Stimulated activated CD4-positive, alpha-beta T cell treated with anti-CD3 and anti-CD28 coated beads, Interleukin-12 subunit alpha, Interleukin-12 subunit beta, amount 100 ng/mL, for 24 hours (primary cell): ENCODE results near the gene ADAM17.

ENCODE experiments used
- DNase-seq, 2 experiments: peaks; one replicate each; pipeline ENCODE4 v3.0.0-alpha.2; 2020; ENCODE audit warnings: low read depth in 2 of 2

Gene ADAM17

DNA sequence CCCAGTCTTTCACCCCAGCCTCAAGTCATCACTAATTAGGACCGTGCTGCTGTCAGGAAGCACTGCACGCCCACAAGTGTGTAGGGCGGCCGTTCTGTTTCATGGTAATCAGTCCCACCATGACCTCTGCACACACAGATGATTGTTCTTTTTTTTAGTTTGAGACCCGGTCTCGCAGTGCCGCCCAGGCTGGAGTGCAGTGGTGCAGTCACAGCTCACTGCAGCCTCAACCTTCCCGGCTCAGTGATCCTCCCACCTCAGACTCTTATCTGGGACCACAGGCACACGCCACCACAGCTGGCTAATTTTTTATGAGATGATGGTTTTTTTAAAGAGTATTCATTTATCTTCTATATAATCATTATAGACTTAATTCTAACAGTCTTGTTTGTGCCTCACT is 83.1 kb downstream of the ADAM17 start:
- no peak for DNase-seq

DNA sequence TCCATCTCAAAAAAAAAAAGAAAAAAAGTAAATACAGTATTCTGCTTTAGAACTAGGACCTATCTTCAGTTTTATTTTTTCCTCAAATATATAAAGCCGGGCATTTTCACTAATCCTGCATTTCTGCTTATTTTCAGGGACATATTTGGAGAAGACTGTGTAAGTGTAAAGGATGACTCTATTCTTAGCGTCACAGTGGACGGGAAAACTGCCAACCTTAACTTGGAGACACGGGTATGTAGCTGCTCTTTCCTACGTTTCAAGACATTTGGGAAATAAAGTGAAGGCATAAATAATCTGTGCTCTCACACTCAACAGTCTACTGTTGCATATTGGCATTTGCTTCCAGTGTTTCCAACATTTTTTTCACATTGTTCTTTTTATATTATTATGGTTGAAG is 84.4 kb downstream of the ADAM17 start:
- DNase-seq, result no peak

DNA sequence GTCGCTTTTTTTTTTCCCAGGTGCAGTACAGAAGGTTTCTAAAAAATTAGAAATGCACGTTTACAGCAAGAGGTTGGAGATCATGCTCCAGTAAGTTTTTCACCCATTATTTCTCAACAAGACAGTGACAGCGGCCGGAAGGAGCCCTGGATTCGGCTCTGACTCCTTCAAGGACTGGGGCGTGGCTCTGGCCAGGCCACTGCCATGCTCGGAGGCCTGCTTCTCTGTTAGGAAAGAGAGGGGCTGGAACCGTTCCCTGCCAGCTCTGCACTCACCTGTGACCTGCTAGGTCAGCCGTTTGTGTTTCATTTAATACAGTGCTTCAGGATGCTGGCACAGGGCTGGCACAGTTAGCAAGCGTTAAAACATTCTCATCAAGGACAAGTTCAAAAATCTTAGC is 87.9 kb downstream of the ADAM17 start:
- DNase-seq, result no peak

DNA sequence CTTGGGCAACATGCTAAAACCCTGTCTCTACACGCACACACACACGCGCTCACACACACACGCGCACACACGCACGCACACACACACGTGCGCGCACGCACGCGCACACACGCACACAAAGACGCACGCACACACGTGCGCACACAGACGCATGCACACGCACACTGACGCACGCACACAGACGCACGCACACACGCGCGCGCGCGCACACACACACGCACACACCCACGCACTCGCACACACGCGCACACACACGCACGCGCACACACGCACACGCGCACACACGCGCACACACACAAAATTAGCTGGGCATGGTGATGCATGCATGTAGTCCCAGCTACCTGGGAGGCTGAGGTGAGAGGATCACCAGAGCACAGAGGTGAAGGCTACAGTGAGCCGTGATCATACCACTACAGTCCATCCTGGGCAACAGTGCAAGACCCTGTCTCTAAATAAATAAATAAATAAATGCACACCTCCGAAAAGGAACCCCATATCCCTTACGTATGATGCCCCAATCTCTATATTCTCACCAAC is 89.4 kb downstream of the ADAM17 start:
- DNase-seq, result no peak

DNA sequence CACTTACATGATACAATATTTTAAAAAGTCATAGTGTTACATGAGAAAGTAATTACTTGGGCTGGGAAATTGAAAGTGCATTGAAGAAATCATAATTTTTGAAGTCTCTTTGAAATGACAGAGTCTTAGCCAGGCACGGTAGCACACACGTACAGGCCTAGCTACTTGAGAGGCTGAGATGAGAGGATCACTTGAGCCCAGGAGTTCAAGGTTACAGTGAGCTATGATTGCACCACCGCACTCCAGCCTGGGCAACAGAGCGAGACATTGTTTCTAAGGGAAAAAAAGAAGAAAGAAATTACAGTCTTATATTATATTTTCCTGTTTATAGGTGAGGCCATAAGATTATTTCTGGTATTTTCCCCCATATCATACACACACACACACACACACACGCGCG is 90.5 kb downstream of the ADAM17 start:
- no peak for DNase-seq

DNA sequence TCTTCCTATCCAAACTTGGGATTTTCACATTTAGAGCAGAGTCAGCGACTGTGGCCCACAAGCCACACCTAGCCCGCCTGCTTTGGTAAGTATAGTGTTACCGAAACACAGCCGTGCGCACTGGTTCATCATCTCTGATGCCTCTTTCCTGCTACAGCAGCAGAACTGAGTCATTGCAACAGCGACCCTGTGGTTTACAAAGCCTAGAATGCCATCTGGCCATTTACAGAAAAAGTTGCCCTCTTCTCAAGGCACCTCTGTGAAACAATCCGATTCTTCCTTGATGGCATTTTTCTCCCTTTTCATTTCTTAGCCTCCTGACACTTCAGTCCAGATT is 92.0 kb downstream of the ADAM17 start:
- DNase-seq, result no peak

DNA sequence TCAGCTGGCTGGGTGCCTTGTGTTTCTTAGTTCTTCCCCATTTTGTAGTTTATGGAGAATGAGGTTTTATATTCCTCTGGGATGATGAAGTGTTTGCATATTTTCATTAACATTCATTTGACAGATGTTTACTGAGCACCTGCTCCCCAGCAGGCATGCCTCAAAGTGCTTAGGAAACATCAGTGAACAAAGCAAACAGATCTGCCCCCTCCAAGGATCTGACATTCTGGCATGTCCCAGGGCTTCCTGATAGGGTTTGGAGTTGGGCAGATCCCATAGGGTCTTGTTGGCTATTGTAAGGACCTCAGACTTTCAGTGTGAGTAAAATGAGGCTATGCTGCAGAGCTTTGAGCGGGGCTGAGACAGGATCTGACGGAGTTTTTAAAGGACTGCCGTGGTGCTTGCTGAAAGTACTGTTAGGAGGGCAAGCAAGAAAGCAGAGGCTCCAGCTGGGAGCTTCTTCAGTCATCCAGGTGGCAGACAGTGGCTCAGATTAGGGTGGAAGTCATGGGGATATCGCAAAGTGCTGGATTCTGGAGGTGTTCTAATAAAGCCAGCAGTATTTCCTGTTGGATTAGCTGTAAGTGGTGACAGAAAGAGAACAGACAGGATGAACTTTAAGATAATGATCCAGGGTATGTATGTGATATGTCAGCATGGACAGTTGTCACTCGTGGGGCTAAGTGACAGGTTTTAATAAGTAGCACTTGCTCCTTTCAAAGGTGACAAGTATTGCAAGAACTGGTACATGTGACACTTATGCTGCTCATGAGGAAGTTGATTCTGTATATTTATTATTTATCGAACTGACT is 92.5 kb downstream of the ADAM17 start:
- DNase-seq, result no peak

DNA sequence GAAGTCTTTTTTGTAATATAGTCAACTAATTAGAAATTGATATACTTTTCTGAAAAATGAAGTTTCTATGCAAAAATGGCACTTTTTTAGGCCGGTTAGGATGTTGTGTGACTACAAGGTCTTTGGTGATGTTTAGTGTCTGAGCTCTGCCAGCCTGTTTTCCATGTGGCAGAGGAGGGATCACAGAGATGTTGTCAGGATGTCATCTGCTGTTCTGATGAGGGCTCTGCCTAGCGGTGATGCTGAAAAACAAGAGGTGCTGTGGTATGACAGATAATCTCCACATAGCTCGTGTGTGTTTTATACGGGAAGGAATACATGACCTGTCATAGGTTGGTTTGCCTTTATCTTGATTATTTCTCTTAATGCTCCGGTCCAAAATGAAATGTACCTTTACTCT is 93.3 kb downstream of the ADAM17 start:
- no peak for DNase-seq

DNA sequence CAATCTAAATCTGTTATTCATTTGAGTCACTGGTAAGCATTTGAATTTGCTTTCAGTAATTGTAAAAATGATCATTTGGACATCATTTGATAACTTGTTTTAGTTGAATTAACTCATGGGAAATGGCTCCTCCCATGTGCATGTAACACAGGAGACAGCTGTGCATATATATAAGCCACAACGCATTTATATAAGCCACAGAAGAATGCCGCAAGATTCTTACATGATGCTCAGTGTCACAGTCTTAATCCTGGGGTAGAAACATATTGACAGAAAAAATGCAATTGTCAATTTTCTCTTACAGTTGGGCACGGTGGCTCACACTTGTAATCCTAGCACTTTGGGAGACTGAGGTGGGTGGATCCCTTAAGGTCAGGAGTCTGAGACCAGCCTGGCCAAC is 94.6 kb downstream of the ADAM17 start:
- DNase-seq, result no peak

DNA sequence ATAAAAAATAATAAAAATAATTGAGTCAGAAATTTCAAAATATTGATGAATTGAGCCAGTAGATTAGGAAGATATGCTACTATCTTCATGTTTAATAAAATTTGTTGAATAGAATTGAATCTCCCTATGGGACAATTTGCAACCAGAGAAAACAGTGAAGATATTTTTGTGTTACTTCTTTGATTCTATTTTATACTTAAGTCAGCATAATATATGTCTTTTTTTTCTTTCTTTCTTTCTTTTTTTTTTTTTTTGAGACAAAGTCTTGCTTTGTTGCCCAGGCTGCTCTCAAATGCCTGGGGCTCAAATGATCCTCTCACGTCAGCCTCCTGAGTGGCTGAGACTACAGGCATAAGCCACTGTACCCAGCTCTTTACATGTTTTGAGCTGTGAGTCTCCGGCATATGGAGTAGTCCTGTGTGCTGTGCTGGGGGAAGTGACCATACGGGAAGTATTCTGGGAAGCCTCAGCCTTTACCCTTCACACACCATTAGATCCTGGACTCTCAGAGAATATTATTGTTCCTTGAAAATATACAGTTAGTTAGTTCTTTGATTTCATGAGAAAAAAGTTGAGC is 95.1 kb downstream of the ADAM17 start:
- no peak for DNase-seq

DNA sequence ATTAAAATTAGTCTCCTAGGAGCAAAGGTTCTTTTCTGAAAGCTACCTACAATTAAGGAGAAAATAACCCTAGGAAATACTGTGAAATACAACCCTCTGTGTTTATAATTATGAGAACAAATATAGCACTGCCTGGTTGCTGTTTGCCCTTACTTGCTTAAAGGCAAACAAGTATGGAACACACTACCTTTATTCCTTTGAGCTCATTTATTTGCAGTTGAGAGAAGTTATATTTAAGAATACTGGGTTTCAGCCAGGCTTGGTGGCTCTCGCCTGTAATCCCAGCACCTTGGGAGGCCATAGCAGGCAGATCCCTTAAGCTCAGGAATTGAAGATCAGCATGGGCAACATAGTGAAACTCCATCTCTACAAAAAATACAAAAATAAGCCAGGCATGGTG is 104.4 kb downstream of the ADAM17 start:
- DNase-seq, result no peak

DNA sequence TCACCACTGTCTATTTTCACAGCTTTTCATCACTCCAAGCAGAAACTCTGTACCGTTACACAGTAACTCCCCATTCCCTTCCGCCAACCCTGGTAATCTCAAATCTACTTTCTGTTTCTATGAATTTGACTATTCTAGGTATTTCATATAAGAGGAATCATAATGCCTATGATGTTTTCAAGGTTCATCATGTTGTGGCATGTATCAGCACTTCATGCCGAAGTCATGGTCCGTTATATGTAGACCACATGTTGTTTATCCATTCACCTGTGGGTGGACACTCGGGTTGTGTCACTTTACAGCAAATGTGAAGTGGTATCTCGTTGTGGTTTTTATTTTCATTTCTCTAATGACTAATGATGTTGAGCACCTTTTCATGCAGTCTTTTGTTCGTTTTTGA is 110.5 kb downstream of the ADAM17 start:
- no peak for DNase-seq

DNA sequence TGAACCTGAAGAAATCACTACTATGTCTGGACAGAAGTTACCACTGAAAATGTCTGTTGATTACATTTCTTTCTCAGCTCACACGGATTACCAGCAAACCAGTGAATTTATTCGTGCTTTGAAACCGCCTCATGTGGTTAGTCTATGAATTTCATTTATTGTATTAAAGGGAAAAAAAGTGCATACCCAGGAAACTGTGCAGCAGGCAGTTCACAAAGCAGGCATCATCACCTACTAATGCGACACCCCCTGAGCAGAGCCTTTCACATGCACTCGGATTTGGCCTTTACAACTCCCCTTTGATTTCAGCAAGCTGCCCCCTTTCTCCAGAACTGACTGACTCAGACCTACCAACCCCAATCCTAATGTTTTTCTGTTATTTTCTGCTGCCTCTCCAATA is 112.1 kb downstream of the ADAM17 start:
- DNase-seq, result no peak

DNA sequence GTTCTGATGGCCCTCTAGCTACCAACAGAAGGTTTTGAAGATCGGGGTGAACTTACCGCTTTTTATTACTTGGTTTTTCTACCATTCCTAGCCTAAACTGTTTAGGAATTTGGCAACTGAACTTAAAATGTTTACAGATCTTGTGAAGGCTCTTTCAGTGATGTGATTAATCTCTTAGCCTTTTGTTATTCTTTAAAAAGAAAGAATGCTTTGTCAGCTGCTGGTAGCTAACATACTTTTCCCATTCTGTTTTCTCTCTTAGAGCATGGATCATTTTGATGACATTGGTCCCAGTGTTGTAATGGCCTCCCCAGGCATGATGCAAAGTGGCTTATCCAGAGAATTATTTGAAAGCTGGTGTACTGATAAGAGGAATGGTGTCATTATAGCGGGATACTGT is 114.1 kb downstream of the ADAM17 start:
- no peak for DNase-seq

DNA sequence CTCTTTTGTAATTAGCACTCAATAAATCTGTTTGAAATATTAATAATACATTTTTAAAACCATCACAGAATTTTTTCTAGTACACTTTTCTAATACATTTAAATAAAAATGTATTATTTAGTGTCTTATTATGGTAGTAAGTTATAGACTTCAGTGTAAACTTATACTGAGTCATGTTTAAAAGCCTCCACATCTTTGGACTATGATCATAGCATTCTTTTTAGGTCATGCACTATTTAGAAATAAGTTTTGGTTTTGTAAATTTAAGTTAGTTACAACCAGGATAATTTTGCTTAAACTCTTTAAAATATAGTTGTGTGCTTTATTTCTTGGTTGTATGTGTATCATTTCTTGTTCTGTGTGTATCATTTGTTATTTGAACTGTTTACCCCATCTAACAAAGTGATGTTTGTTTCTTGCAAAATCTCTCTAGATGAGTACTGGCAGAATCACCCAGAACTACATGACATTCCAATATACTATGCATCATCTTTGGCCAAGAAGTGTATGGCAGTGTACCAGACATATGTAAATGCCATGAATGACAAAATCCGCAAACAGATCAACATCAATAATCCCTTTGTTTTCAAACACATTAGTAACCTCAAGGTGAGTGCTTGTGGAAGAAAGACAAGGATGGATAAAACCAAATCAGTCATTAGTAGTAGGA is 115.4 kb downstream of the ADAM17 start:
- no peak for DNase-seq

DNA sequence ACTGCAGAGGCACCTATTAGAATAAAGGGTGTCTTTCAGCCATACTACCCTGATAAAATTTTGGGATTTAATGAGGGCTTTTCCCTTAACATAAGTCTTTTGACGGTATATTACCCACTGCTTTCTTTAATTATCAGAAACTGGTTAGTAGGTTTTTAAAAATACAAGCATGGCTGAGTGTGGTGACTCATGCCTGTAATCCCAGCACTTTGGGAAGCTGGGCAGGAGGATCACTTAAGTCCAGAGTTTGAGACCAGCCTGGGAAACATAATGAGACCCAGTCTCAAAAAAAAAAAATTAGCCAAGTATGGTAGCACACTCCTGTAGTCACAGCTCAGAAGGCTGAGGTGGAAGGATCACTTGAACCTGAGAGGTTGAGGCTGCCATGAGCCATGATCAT is 116.1 kb downstream of the ADAM17 start:
- DNase-seq, result no peak
